SH-SY5Y (cell line): Measurements from ENCODE around the gene ACP4.

Experiments
- GATA2 ChIP-seq: IDR thresholded peaks from 2 replicates; pipeline ENCODE4 v1.6.1; 2011; ENCODE audit warnings: mild to moderate bottlenecking, low read depth, low read length
- GATA3 ChIP-seq: IDR thresholded peaks from 2 replicates; pipeline ENCODE4 v1.6.1; 2011; ENCODE audit warnings: low read depth, mild to moderate bottlenecking, low read length, moderate library complexity

- TF ChIP-seq GATA3 (no peak), GATA2 (no peak)
These were observed 4.9 kb upstream of the ACP4 start for GRCh38 chr19:50785329-50785728.
